Right cardiac atrium (tissue), 5 donors: ENCODE measurements around the gene SMIM45.

ENCODE experiments used
- ATAC-seq, 2 donors: fragments of 200-7000 bp; cut with Tn5 transposase; one replicate each; pipeline versions ENCODE4 v1.8.0 to v1.9.1; 2020; ENCODE audit warnings: moderate library complexity in 2 of 2, mild to moderate bottlenecking in 1 of 2
- DNase-seq, 3 donors: peaks; one replicate each; pipeline ENCODE4 v3.0.0-alpha.2; 2020
- H3K27ac ChIP-seq: one replicate; pipeline ENCODE4 v1.5.1; 2013; ENCODE audit warnings: mild to moderate bottlenecking, low read length, control low read depth, moderate library complexity
- H3K27me3 ChIP-seq: one replicate; pipeline ENCODE4 v1.6.1; 2013; ENCODE audit not compliant: control insufficient read depth, insufficient read depth
- H3K4me1 ChIP-seq: one replicate; pipeline ENCODE4 v1.6.1; 2013; ENCODE audit warnings: low read length; ENCODE audit not compliant: control insufficient read depth, insufficient read depth
- H3K4me3 ChIP-seq: one replicate; pipeline ENCODE4 v1.5.1; 2013; ENCODE audit warnings: low read length, control low read depth
- H3K9me3 ChIP-seq: one replicate; pipeline ENCODE4 v1.6.1; 2013; ENCODE audit warnings: low read length; ENCODE audit not compliant: control insufficient read depth
- WGBS: extraction: QIAGEN DNeasy Blood & Tissue Kit; methylation state at CpG from one replicate; pipeline ENCODE4 v1.1.7; 2013; 5-methylcytosine and 5-hydroxymethylcytosine counted together
- intact Hi-C, 4 donors: fragments of 100-400 bp; cut with DNase I; formaldehyde crosslinking; loops; one replicate each; pipeline versions ENCODE4 v1.11.0 to v1.14.0; 2022 to 2023
- donor health status: healthy with polysubstance abuse.
- donor health status: DM: no; HTN: yes; CAD: no.
- donor health status: DM: no; HTN: no; CAD: no.
- donor health status: DM: no; HTN: yes; CAD: no; lungs with severe emphysema.
- donor health status: DM: yes; HTN: yes; CAD: no.

SMIM45 gene

DNA sequence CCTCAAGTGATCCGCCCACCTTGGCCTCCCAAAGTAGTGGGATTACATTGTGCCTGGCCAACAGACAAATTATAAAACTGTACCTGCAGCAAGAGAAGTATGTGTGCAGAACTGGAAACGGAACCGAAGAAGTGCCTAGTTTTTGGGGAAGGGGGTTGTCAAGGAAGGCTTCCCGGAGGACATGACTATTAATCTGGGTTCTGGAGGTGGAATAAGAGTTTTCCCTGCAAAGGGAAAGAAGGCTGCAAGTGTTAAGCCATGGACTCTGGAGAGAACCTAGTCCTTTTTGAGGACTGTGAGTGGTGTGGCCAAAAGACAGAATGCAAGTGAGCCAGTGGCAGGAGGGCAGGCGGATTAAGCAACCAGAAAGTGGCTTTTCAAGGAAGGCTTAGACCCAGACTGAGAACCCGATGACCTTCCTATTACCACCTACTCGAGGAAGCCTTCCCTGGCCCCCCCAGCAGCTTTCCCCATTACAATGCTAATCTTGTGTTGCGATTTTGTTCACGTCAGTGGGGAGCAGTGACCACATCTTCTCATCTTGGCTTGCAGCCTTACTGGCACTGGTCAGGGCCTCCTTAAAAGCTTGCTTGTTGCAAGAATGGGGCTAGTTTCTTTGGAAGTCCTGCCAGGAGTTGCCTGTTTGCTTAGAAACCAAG is 11.6 kb downstream of the SMIM45 start:
- no peak overlapping the region for H3K27ac ChIP-seq
- intact Hi-C loops, result no loop called here
- no peaks in the 10 kb centered on the region for H3K9me3 ChIP-seq
- H3K4me3 ChIP-seq, result no peak overlapping the region
- H3K4me1 ChIP-seq, result peaks cover 3% of the 10 kb centered on the region
- DNase-seq, result no peak
- ATAC-seq, result no peak
- WGBS, result 67% methylated on average over 9 of the region's 9 CpGs
- H3K27me3 ChIP-seq, result no peaks in the 10 kb centered on the region

DNA sequence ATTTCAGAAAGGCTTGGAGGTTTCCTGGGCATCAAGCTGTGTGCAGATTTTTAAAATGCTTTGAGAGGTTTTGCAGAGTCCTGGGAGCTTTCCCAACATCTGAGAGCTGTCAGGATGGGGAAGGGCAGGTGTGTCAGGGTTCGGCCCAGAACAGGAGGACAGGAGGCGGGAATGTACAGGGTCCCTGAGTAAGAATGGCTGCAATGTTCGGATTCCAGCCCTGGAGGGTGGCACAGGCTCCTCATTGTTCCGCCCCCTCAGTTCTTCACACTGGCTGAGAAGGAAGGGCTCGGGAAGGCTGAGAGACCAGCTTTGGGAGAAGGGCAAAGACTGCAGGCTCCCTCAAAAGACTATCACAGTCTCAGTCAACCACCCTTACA is 12.2 kb downstream of the SMIM45 start:
- intact Hi-C loops, result no loop called here
- DNase-seq (no peak), ATAC-seq (no peak)
- Histone ChIP-seq H3K4me1 (peaks cover 3% of the 10 kb centered on the region), H3K27ac (no peak overlapping the region), H3K9me3 (no peaks in the 10 kb centered on the region), H3K4me3 (no peak overlapping the region), H3K27me3 (no peaks in the 10 kb centered on the region)
- 62% methylated on average over 5 of the region's 5 CpGs for WGBS

DNA sequence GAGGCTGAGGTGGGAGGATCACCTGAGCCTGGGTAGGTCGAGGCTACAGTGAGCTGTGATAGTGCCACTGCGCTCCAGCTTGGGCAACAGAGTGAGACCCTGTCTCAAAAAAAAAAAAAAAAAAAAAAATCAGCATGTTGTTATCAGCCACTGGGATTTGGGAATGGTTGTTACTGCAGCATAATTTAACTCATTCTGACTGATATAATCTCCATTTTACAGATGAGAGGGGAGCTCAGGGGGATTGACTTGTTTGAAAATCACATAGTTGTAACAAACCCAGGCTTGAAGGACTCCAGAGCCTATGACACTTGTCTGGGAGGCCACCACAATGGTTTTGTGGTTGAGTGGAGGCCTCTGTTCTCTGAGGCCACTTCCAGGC is 14.3 kb downstream of the SMIM45 start:
- Histone ChIP-seq H3K4me3 (no peak overlapping the region), H3K27ac (no peak overlapping the region), H3K4me1 (no peaks in the 10 kb centered on the region), H3K27me3 (no peaks in the 10 kb centered on the region), H3K9me3 (no peaks in the 10 kb centered on the region)
- DNase-seq (no peak), ATAC-seq (no peak)
- whole genome bisulfite sequencing, result 99% methylated on average over 2 of the region's 2 CpGs
- intact Hi-C loops, result loop anchor here in 1 of 4 donors (5.0 kb wide), 1 partner anchor 471 kb away; no protein-coding TSS in a partner anchor

DNA sequence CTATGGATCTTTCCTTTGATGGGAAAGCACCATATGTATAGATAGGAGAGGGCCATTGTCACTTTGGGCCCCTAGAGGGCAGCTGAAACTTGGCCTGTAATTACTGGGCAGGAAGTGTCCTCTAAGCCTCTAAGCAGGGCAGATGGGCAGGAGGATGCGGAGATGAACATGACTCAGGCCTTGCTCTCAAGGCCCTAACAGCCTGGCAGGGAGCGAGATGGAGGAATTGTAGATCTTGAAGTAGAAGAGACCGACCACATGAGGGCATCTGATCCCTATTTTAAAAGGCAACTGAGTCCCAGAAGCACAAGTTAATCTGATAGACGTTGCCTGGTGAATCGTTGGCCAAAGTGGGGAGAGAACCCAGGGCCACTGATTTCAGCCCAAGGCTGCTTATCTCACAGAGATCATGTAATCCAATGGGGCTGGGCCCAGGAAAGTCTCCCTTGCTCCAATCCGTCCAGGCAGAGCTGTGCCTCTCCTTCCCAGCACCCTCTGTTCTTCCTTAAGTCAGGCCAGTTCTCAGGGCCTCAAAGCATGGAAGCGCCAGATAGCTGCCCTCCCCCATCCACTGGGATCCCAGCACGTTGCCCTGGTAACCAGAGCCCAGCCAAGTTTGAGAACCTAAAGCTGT is 14.8 kb downstream of the SMIM45 start:
- WGBS, result 39% methylated on average over 8 of the region's 8 CpGs
- no peak overlapping the region for H3K4me3 ChIP-seq
- DNase-seq, result no peak
- ATAC-seq, result peak; percentile 44 to 52
- no peaks in the 10 kb centered on the region for H3K4me1 ChIP-seq
- H3K9me3 ChIP-seq, result no peaks in the 10 kb centered on the region
- H3K27ac ChIP-seq, result no peak overlapping the region
- H3K27me3 ChIP-seq, result no peaks in the 10 kb centered on the region
- intact Hi-C loops, result loop anchor here in 1 of 4 donors (5.0 kb wide), 1 partner anchor 471 kb away; no protein-coding TSS in a partner anchor

DNA sequence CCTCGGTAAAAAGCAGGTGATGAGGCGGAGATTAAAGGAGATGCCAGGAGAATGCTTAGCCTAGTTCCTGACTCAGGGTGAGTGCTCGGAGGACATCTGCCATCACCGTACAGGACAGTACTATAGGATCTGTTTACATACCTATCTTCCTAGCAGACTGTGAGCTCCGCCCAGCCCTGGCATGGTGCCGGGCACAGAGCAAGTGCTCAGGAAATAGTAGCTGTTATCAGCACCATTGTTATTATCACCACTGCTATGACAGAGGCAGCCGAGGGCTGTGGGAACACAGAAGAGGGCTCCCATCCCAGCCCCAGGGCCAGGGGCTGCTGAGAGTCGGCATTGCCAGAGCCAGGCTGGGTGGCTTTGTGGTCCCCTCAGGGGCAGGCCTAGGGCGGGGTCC is 16.7 kb downstream of the SMIM45 start:
- intact Hi-C loops, result loop anchor here in 1 of 4 donors (5.0 kb wide), 1 partner anchor 469 kb away; no protein-coding TSS in a partner anchor
- H3K4me1 ChIP-seq, result no peaks in the 10 kb centered on the region
- no peak for DNase-seq
- no peaks in the 10 kb centered on the region for H3K27me3 ChIP-seq
- H3K4me3 ChIP-seq, result no peak overlapping the region
- 45% methylated on average over 9 of the region's 9 CpGs for WGBS
- no peak overlapping the region for H3K27ac ChIP-seq
- no peaks in the 10 kb centered on the region for H3K9me3 ChIP-seq
- ATAC-seq, result peak in 1 of 2 donors; percentile 40

DNA sequence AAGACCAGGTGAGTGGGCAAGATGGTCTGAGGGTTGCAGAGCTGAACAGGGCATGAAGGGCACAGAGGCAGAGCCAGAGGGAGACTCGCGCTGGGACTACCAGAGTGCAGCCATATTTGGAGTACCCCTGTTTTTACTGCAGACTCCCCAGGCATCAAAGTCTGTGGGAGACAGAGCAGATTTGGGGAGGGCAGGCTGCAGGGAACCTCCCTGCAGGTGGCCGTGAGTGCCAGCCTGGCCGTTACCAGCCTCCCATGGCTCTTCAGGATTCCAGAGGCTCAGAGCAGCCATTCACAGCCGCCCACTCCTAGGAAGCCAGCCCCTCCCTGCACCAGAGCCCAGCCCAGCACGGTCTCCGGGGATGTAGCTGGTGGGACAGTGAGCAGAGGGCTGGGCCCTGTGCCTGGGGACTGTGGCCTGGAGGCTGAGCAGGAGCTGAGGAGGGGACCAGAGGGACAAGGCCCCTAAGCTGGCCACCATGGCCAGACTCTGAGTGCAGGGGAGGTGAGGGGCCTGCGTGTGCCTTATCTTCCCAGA is 17.2 kb downstream of the SMIM45 start, which contains the start of gene SEPTIN3:
Gene SEPTIN3 (plus strand): TSS at position 334 of the 537 bp plus-strand sequence. CDS start 2,050 bp downstream, outside the sequence.
- ATAC-seq (no peak), DNase-seq (no peak)
- no peaks in the 10 kb centered on the region for H3K27me3 ChIP-seq
- H3K4me1 ChIP-seq, result no peaks in the 10 kb centered on the region
- no peaks in the 10 kb centered on the region for H3K9me3 ChIP-seq
- H3K27ac ChIP-seq, result no peak within 1 kb of the TSS
- H3K4me3 ChIP-seq, result no peak within 1 kb of the TSS
- intact Hi-C loops, result loop anchor here in 1 of 4 donors (5.0 kb wide), 1 partner anchor 468 kb away; no protein-coding TSS in a partner anchor
- 50% methylated on average over 8 of the region's 8 CpGs for WGBS

DNA sequence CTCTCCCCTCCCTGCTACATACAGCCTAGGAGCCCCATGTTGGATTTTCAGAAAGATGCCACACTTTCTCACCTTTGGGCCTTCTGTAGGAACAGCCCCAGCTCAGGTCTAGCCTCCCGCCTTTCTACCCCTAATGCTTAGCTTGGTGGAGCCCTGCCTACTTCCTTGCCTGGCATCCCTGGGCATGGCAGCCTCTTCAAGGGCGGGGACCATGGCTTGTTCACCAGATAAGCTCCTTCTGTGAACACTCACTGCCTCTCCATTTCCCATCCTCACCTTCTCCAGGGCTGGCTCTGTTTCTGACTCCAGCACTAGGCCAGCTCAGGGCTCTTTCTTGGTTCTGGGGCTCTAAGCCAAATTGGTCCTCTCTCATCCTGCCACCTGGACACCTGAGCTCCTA is 18.7 kb downstream of the SMIM45 start:
- ATAC-seq, result no peak
- intact Hi-C loops, result no loop called here
- 83% methylated on average over 2 of the region's 2 CpGs for WGBS

DNA sequence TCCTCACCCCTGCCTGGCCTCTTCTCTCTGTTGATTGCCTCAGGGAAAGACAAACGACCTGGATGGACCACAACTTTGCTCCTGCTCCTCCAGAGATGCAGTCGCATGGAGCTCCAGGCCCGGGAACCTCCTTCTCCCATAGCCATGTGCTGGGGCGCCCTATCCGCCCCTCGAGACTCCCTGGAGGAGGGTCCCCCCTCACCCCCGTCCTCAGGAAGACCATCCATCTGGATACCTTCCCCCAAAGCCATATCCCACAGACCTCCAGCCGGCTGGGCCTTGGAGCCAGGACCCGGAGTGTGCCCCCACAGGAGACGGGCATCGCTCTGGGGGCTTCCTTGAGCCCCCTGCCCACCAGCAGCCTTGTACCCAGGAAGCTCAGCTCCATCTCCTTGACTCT is 19.5 kb downstream of the SMIM45 start:
- H3K4me1 ChIP-seq, result no peaks in the 10 kb centered on the region
- 85% methylated on average over 11 of the region's 11 CpGs for WGBS
- DNase-seq (no peak), ATAC-seq (no peak)
- intact Hi-C loops, result no loop called here
- H3K27ac ChIP-seq, result no peak overlapping the region
- no peak overlapping the region for H3K4me3 ChIP-seq
- no peaks in the 10 kb centered on the region for H3K9me3 ChIP-seq
- H3K27me3 ChIP-seq, result no peaks in the 10 kb centered on the region

More for the DNA sequence above, 18.7 kb downstream of the SMIM45 start:
- Histone ChIP-seq H3K9me3 (no peaks in the 10 kb centered on the region), H3K27ac (no peak overlapping the region), H3K4me3 (no peak overlapping the region), H3K27me3 (no peaks in the 10 kb centered on the region), H3K4me1 (no peaks in the 10 kb centered on the region)
- no peak for DNase-seq

DNA sequence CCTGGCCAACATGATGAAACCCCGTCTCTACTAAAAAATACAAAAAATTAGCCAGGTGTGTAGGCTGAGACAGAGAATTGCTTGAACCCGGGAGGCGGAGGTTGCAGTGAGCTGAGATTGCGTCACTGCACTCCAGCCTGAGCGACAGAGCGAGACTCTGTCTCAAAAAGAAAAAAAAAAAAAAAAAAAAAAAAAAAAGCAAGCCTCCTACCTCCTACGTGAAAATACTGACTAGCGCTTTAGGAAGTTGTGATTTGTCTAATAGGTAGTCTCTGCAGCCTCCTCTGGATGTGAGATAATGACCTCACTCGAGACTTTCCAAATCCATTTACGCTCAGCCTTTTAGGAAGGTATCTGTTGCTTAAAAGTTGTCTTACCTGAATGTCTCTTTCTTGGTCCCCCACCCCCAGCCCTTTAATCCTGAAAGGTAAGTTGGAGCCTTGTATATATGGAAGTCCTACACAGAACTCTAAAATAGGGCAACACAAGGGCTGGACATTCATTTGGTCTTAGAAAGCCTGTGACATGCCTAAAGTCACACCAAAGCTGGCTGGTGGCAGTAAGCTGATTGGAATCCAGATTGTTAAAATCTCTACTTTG is 22.8 kb downstream of the SMIM45 start:
- WGBS, result 66% methylated on average over 10 of the region's 10 CpGs
- Histone ChIP-seq H3K27ac (no peak overlapping the region), H3K27me3 (no peaks in the 10 kb centered on the region), H3K9me3 (no peaks in the 10 kb centered on the region), H3K4me1 (peaks cover 3% of the 10 kb centered on the region), H3K4me3 (no peak overlapping the region)
- ATAC-seq (no peak), DNase-seq (no peak)
- intact Hi-C loops, result no loop called here

DNA sequence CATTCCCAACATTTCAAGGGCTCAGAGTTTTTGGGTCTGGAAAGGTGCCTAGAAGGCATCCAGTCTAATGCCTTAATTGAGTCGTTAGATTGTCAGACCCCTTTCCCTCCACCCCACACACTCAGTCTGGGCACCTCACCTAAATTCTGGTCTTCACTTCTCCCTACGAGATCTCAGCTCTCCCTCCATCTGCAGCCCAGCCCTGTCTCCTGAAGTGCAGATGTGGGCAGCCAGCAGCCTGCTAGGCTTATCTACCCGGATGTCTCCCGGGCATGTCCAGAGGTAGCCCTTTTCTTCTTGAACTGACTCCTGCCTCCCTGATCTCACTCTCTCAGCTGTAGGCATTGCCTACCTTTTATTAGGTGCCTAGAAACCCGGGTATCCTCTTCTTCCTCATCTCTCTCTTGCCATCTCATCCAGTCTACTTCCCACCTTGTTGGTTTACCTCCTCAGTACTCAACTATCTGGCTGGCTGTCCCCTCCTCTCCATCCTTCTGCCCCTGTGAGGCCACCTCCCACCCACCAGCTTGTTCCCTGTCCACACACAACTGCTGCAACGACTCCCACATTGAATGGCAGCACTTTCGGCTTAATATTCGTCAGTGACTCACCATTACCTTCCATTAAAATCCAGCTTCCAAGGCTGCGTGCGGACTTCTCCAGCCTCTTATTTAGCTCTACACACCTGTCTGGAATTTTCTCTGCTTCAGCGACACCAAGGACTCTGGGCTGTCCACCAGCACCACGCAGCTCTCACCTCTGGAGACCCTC is 23.5 kb downstream of the SMIM45 start:
- Histone ChIP-seq H3K4me3 (no peak overlapping the region), H3K9me3 (no peaks in the 10 kb centered on the region), H3K4me1 (peaks cover 3% of the 10 kb centered on the region), H3K27ac (no peak overlapping the region), H3K27me3 (no peaks in the 10 kb centered on the region)
- ATAC-seq (no peak), DNase-seq (no peak)
- 65% methylated on average over 12 of the region's 12 CpGs for WGBS
- intact Hi-C loops, result no loop called here
